GM18517 (cell line): Measurements from ENCODE around the gene LRRFIP2.

Source experiments
- ATAC-seq: cut with Tn5 transposase; IDR thresholded peaks from one replicate; pipeline ENCODE4 v1.9.1; 2021; ENCODE audit warnings: mild to moderate bottlenecking, moderate library complexity; ENCODE audit not compliant: unreplicated experiment

LRRFIP2 gene

GRCh38 chr3:37029516-37030163 is 144.7 kb downstream of the LRRFIP2 start:
- no peak for ATAC-seq

GRCh38 chr3:37029111-37029510 is 145.3 kb downstream of the LRRFIP2 start:
- ATAC-seq = no peak

GRCh38 chr3:37028329-37028728 is 146.1 kb downstream of the LRRFIP2 start:
- no peak for ATAC-seq

GRCh38 chr3:37026851-37027250 is 147.5 kb downstream of the LRRFIP2 start:
- no peak for ATAC-seq

- no peak for ATAC-seq
These were observed 148.6 kb downstream of the LRRFIP2 start for GRCh38 chr3:37025561-37026335.

- ATAC-seq = no peak
These were observed 149.5 kb downstream of the LRRFIP2 start for GRCh38 chr3:37024820-37025405.

GRCh38 chr3:37024092-37024491 is 150.3 kb downstream of the LRRFIP2 start:
- ATAC-seq = no peak

GRCh38 chr3:37017683-37018082 is 156.7 kb downstream of the LRRFIP2 start:
- ATAC-seq = no peak

GRCh38 chr3:37016903-37017302 is 157.5 kb downstream of the LRRFIP2 start:
- no peak for ATAC-seq

- ATAC-seq = no peak
These were observed 158.7 kb downstream of the LRRFIP2 start for GRCh38 chr3:37015642-37016041.

- no peak for ATAC-seq
These were observed 159.8 kb downstream of the LRRFIP2 start for GRCh38 chr3:37014620-37015019.
